Kidney (tissue), 14 donors: ENCODE results near the gene AJM1. TPM values are rescaled to one million over a fixed set of nuclear protein-coding genes. Genes with fewer than 3 reads are reported as not detected.
A peak's percentile ranks its signal among the peaks of the same experiment; 100 is the strongest.

Experiments used
- DNase-seq, 5 donors: peaks; one replicate each; pipeline ENCODE4 v3.0.0-alpha.2; 2013 to 2020
- FAIRE-seq: peaks from 2 replicates; lab custom pipeline; 2012; peaks lifted over from hg19 to GRCh38; lab: Jason Lieb, UNC
- H3K27ac ChIP-seq, 2 donors: one replicate each; pipeline ENCODE4 v1.7.0; 2013; ENCODE audit warnings: low read depth in 2 of 2, low read length in 2 of 2, inconsistent platforms in 1 of 2
- H3K27me3 ChIP-seq: one replicate; pipeline ENCODE4 v1.7.1; 2013; ENCODE audit warnings: low read length, inconsistent platforms; ENCODE audit not compliant: control insufficient read depth, insufficient read depth
- H3K36me3 ChIP-seq, 3 donors: one replicate each; pipeline versions ENCODE4 v1.7.0 to v1.7.1; 2013; ENCODE audit warnings: low read length in 3 of 3, control low read depth in 1 of 3, inconsistent platforms in 1 of 3; ENCODE audit not compliant: insufficient read depth in 3 of 3, control insufficient read depth in 2 of 3
- H3K4me1 ChIP-seq, 3 donors: one replicate each; pipeline versions ENCODE4 v1.7.0 to v1.7.1; 2013; ENCODE audit warnings: low read length in 3 of 3, inconsistent platforms in 1 of 3, low read depth in 1 of 3; ENCODE audit not compliant: control insufficient read depth in 2 of 3, insufficient read depth in 2 of 3
- H3K4me3 ChIP-seq, 3 donors: one replicate each; pipeline versions ENCODE4 v1.7.0 to v1.8.1; 2013; ENCODE audit warnings: low read length in 3 of 3, control low read depth in 1 of 3, inconsistent platforms in 1 of 3
- H3K9ac ChIP-seq, 3 donors: one replicate each; pipeline versions ENCODE4 v1.7.0 to v1.7.1; 2013; ENCODE audit warnings: low read length in 3 of 3, control low read depth in 1 of 3, inconsistent platforms in 1 of 3
- H3K9me3 ChIP-seq, 3 donors: one replicate each; pipeline versions ENCODE4 v1.7.0 to v1.7.1; 2013; ENCODE audit warnings: low read length in 3 of 3, control low read depth in 1 of 3, inconsistent platforms in 1 of 3; ENCODE audit not compliant: control insufficient read depth in 2 of 3, insufficient read depth in 1 of 3
- CTCF ChIP-seq: IDR thresholded peaks from 3 replicates; pipeline ENCODE4 v1.5.1; 2012; ENCODE audit warnings: mild to moderate bottlenecking, moderate library complexity, borderline replicate concordance; ENCODE audit not compliant: insufficient read depth; ENCODE audit errors: extremely low read depth
- intact Hi-C: fragments of 100-400 bp; cut with DNase I; formaldehyde crosslinking; loops from one replicate; pipeline ENCODE4 v1.11.1; 2022
- polyA plus RNA-seq: library from polyadenylated mRNA; stranded (reverse); fragments of 350-450 nt; fragmentation: Illumina TruSeq; extraction: RNeasy Lipid Tissue Mini Kit (QIAGEN cat#74804); gene quantifications from one replicate; pipeline ENCODE4 v1.2.3, GENCODE V29; 2014; ENCODE audit warnings: low read depth, low replicate concordance; ENCODE audit not compliant: insufficient read depth
- total RNA-seq: library from RNA; stranded (reverse); fragmentation: NEBNext Ultra II Directional; extraction: Animal tissue kit (Norgen Biotek cat#: 25700); gene quantifications from one replicate; pipeline ENCODE4 v1.2.1, GENCODE V29; 2021
- donor health status: control.
- donor health status: control.
- donor health status: control.
- donor health status: control.
- donor health status: control.
- donor health status: DM: yes; HTN: yes; CAD: no.
- donor health status: Normal renal cell carcinoma (clear cell type).

Gene AJM1
- total and polyA plus RNA-seq, 2 donors from 2014 or later: 2.5 to 5.3 TPM

GRCh38 chr9:136829981-136830885 is 12.0 kb upstream of the AJM1 start:
- DNase-seq: peak in 1 of 5 donors; percentile 69
- no peak for FAIRE-seq

GRCh38 chr9:136831002-136831719 is 11.1 kb upstream of the AJM1 start:
- Histone ChIP-seq H3K36me3 (peaks cover 0 to 10% (median 7%) of the 10 kb centered on the region in 3 donors), H3K9ac (no peak overlapping the region), H3K4me1 (no peaks in the 10 kb centered on the region), H3K27ac (no peak overlapping the region), H3K27me3 (no peaks in the 10 kb centered on the region), H3K9me3 (no peaks in the 10 kb centered on the region), H3K4me3 (no peak overlapping the region)
- no peak for FAIRE-seq
- peak in 1 of 5 donors; percentile 56 for DNase-seq
- intact Hi-C loops: no loop called here
- TF ChIP-seq CTCF: no peak

More at GRCh38 chr9:136829981-136830885, 12.0 kb upstream of the AJM1 start:
- Histone ChIP-seq H3K9ac (no peak overlapping the region), H3K27ac (no peak overlapping the region), H3K27me3 (no peaks in the 10 kb centered on the region), H3K36me3 (peaks cover 0 to 10% (median 7%) of the 10 kb centered on the region in 3 donors), H3K9me3 (no peaks in the 10 kb centered on the region), H3K4me3 (no peak overlapping the region), H3K4me1 (no peaks in the 10 kb centered on the region)
- no peak for TF ChIP-seq CTCF
- intact Hi-C loops: no loop called here

GRCh38 chr9:136831720-136832104 is 10.6 kb upstream of the AJM1 start:
- Histone ChIP-seq H3K9me3 (no peaks in the 10 kb centered on the region), H3K4me1 (no peaks in the 10 kb centered on the region), H3K27me3 (no peaks in the 10 kb centered on the region), H3K36me3 (peaks cover 0 to 10% (median 7%) of the 10 kb centered on the region in 3 donors), H3K27ac (no peak overlapping the region), H3K4me3 (no peak overlapping the region), H3K9ac (no peak overlapping the region)
- intact Hi-C loops: no loop called here
- peak in 1 of 5 donors; percentile 72 for DNase-seq
- no peak for TF ChIP-seq CTCF
- FAIRE-seq: no peak
